DOHH2 (cell line): ENCODE results near the gene TMEM161A.
"Not testable (repeated sequence)": the region's sequence is repeated elsewhere in the genome, so short reads cannot be mapped to it uniquely, and the experiment has no call there.

Experiments
- H3F3A ChIP-seq: fragments of 200-600 bp; sonication (generic), shearing (Covaris generic); 2 replicates; pipeline ENCODE4 v1.6.0; 2016; ENCODE audit warnings: antibody characterized with exemption, mild to moderate bottlenecking; ENCODE audit not compliant: control insufficient read depth, insufficient read depth
- H3K27ac ChIP-seq: fragments of 200-600 bp; sonication (generic); 2 replicates; pipeline ENCODE4 v1.5.1; 2014; ENCODE audit warnings: low read depth, mild to moderate bottlenecking, low read length, moderate library complexity
- H3K27me3 ChIP-seq: fragments of 200-600 bp; sonication (generic); 2 replicates; pipeline ENCODE4 v1.6.1; 2014; ENCODE audit warnings: mild to moderate bottlenecking, low read length, mixed read lengths; ENCODE audit not compliant: control insufficient read depth
- H3K36me3 ChIP-seq: fragments of 200-600 bp; sonication (generic); 2 replicates; pipeline ENCODE4 v1.6.1; 2014; ENCODE audit warnings: mild to moderate bottlenecking, low read length, moderate library complexity, mixed read lengths; ENCODE audit not compliant: control insufficient read depth
- H3K4me1 ChIP-seq: fragments of 200-600 bp; sonication (generic); 2 replicates; pipeline ENCODE4 v1.6.1; 2014; ENCODE audit warnings: mild to moderate bottlenecking, low read length, mixed read lengths; ENCODE audit not compliant: control insufficient read depth
- H3K4me2 ChIP-seq: fragments of 200-600 bp; sonication (generic); 2 replicates; pipeline ENCODE4 v1.6.0; 2014; ENCODE audit warnings: mild to moderate bottlenecking, low read length, moderate library complexity
- H3K4me3 ChIP-seq: fragments of 200-600 bp; sonication (generic); 2 replicates; pipeline ENCODE4 v1.5.1; 2014; ENCODE audit warnings: mild to moderate bottlenecking, low read length, mixed read lengths
- H3K79me2 ChIP-seq: fragments of 200-600 bp; sonication (generic); 2 replicates; pipeline ENCODE4 v1.6.1; 2014; ENCODE audit warnings: mild to moderate bottlenecking, low read length, mixed read lengths; ENCODE audit not compliant: control insufficient read depth
- H3K9me2 ChIP-seq: fragments of 200-600 bp; sonication (generic); replicated peaks from 2 replicates; pipeline ENCODE4 v1.6.1; 2014; ENCODE audit warnings: mild to moderate bottlenecking, low read length, mixed read lengths; ENCODE audit not compliant: control insufficient read depth
- H3K9me3 ChIP-seq: fragments of 200-600 bp; sonication (generic); 2 replicates; pipeline ENCODE4 v1.6.1; 2014; ENCODE audit warnings: antibody characterized with exemption, low read length, mixed read lengths; ENCODE audit not compliant: control insufficient read depth, insufficient read depth
- H4K20me1 ChIP-seq: fragments of 200-600 bp; sonication (generic); 2 replicates; pipeline ENCODE4 v1.6.0; 2014; ENCODE audit warnings: low read depth, mild to moderate bottlenecking, antibody characterized with exemption, low read length, moderate library complexity; ENCODE audit not compliant: control insufficient read depth, insufficient read depth
- CTCF ChIP-seq: fragments of 200-600 bp; sonication (generic); IDR thresholded peaks from one replicate; pipeline ENCODE4 v1.5.1; 2014; ENCODE audit warnings: antibody characterized with exemption, mild to moderate bottlenecking, low read depth, low read length; ENCODE audit not compliant: poor library complexity, severe bottlenecking
- EZH2phosphoT487 ChIP-seq: fragments of 200-600 bp; sonication (generic); IDR thresholded peaks from 2 replicates; pipeline ENCODE4 v1.6.1; 2017; ENCODE audit warnings: borderline replicate concordance, mild to moderate bottlenecking, antibody characterized with exemption, low read length, moderate library complexity, mixed read lengths

Gene TMEM161A

GRCh38 chr19:19181488-19181998, 43.3 kb upstream of the TMEM161A start:
- Histone ChIP-seq H3K79me2 (peaks cover 13% of the 10 kb centered on the region), H4K20me1 (no peaks in the 10 kb centered on the region), H3K27ac (no peak overlapping the region), H3K4me3 (no peak overlapping the region), H3K4me1 (peaks cover 6% of the 10 kb centered on the region), H3F3A (peaks cover 5% of the 10 kb centered on the region; the same call in 1 of the 2 replicates), H3K27me3 (no peaks in the 10 kb centered on the region), H3K9me2 (no peaks in the 10 kb centered on the region), H3K36me3 (peaks cover 28% of the 10 kb centered on the region), H3K9me3 (peaks cover 2% of the 10 kb centered on the region), H3K4me2 (no peak overlapping the region)
- TF ChIP-seq CTCF (no peak), EZH2phosphoT487 (no peak)

- Histone ChIP-seq H3K4me3 (no peak overlapping the region), H3K9me3 (no peaks in the 10 kb centered on the region), H4K20me1 (no peaks in the 10 kb centered on the region), H3K79me2 (peaks cover 1% of the 10 kb centered on the region), H3K9me2 (no peaks in the 10 kb centered on the region), H3K27ac (no peak overlapping the region), H3K36me3 (peaks cover 15% of the 10 kb centered on the region), H3K27me3 (no peaks in the 10 kb centered on the region), H3K4me1 (peaks cover 6% of the 10 kb centered on the region), H3F3A (peaks cover 5% of the 10 kb centered on the region; the same call in 1 of the 2 replicates), H3K4me2 (no peak overlapping the region)
- TF ChIP-seq CTCF = no peak
- TF ChIP-seq EZH2phosphoT487 = no peak
Observed at GRCh38 chr19:19179548-19180441, 41.5 kb upstream of the TMEM161A start.

GRCh38 chr19:19176950-19177349, 38.7 kb upstream of the TMEM161A start:
- H3K4me2 ChIP-seq = no peak overlapping the region
- TF ChIP-seq CTCF (no peak), EZH2phosphoT487 (no peak)
- no peak overlapping the region for H3K4me3 ChIP-seq

GRCh38 chr19:19173243-19173642, 35.0 kb upstream of the TMEM161A start:
- Histone ChIP-seq H3K27ac (0 out of 2 replicates have a peak overlapping the region, but pooled peaks have one; percentile 10), H3K36me3 (peaks cover 18% of the 10 kb centered on the region)

More at GRCh38 chr19:19176950-19177349, 38.7 kb upstream of the TMEM161A start:
- H4K20me1 ChIP-seq = no peaks in the 10 kb centered on the region
- no peaks in the 10 kb centered on the region for H3K27me3 ChIP-seq
- no peaks in the 10 kb centered on the region for H3K79me2 ChIP-seq
- H3K27ac ChIP-seq = no peak overlapping the region
- peaks cover 5% of the 10 kb centered on the region; the same call in 1 of the 2 replicates for H3F3A ChIP-seq
- no peaks in the 10 kb centered on the region for H3K9me2 ChIP-seq
- peaks cover 7% of the 10 kb centered on the region; the same call in 1 of the 2 replicates for H3K36me3 ChIP-seq
- peaks cover 32% of the 10 kb centered on the region for H3K4me1 ChIP-seq
- H3K9me3 ChIP-seq = no peaks in the 10 kb centered on the region

More at GRCh38 chr19:19173243-19173642, 35.0 kb upstream of the TMEM161A start:
- not testable (repeated sequence) for H3K4me3 ChIP-seq, H3K9me3 ChIP-seq, H3K9me2 ChIP-seq, H3F3A ChIP-seq, H4K20me1 ChIP-seq, H3K27me3 ChIP-seq
- peaks cover 50% of the 10 kb centered on the region for H3K4me1 ChIP-seq
- peaks cover 36% of the 10 kb centered on the region for H3K79me2 ChIP-seq
- 0 out of 2 replicates have a peak overlapping the region, but pooled peaks have one; percentile 17 for H3K4me2 ChIP-seq
